Neural cell (in vitro differentiated cells): ENCODE results near the gene FGR. TPM values are rescaled to one million over a fixed set of nuclear protein-coding genes. Genes with fewer than 3 reads are reported as not detected.
A peak's percentile ranks its signal among the peaks of the same experiment; 100 is the strongest.

Source experiments
- H2AFZ ChIP-seq: fragments of 200-600, 300-800 bp; sonication (generic), shearing (Covaris generic); 2 replicates; pipeline ENCODE4 v1.6.0; 2014; ENCODE audit warnings: low read depth, mild to moderate bottlenecking, antibody characterized with exemption, low read length, moderate library complexity
- H3F3A ChIP-seq: fragments of 200-600 bp; shearing (Covaris generic); 2 replicates; pipeline ENCODE4 v1.6.1; 2016; ENCODE audit warnings: mild to moderate bottlenecking, moderate library complexity, mixed read lengths, antibody characterized with exemption, low read length; ENCODE audit not compliant: insufficient read depth, poor library complexity, severe bottlenecking
- H3K27ac ChIP-seq: fragments of 200-600, 300-800 bp; sonication (generic), shearing (Covaris generic); 2 replicates; pipeline ENCODE4 v1.5.1; 2014; ENCODE audit warnings: mild to moderate bottlenecking, low read length, moderate library complexity
- H3K27me3 ChIP-seq: fragments of 300-800, 200-600 bp; sonication (generic), shearing (Covaris generic); 2 replicates; pipeline ENCODE4 v1.6.0; 2014; ENCODE audit warnings: mild to moderate bottlenecking, low read depth, low read length, moderate library complexity; ENCODE audit not compliant: insufficient read depth
- H3K36me3 ChIP-seq: fragments of 300-800, 200-600 bp; sonication (generic), shearing (Covaris generic); 2 replicates; pipeline ENCODE4 v1.5.1; 2014; ENCODE audit warnings: mild to moderate bottlenecking, antibody characterized with exemption, low read length, moderate library complexity; ENCODE audit not compliant: insufficient read depth
- H3K4me2 ChIP-seq: fragments of 300-800, 200-600 bp; sonication (generic), shearing (Covaris generic); 2 replicates; pipeline ENCODE4 v1.6.0; 2014; ENCODE audit warnings: mild to moderate bottlenecking, low read length
- H3K4me3 ChIP-seq: fragments of 300-800, 200-600 bp; sonication (generic), shearing (Covaris generic); 2 replicates; pipeline ENCODE4 v1.5.1; 2014; ENCODE audit warnings: mild to moderate bottlenecking, low read length, moderate library complexity
- H3K79me2 ChIP-seq: fragments of 200-600 bp; shearing (Covaris generic); replicated peaks from 2 replicates; pipeline ENCODE4 v1.6.0; 2014; ENCODE audit warnings: mild to moderate bottlenecking, low read length, moderate library complexity; ENCODE audit not compliant: insufficient read depth
- H3K9ac ChIP-seq: fragments of 300-800, 200-600 bp; sonication (generic), shearing (Covaris generic); 2 replicates; pipeline ENCODE4 v1.6.1; 2016; ENCODE audit warnings: mild to moderate bottlenecking, low read length, mixed read lengths
- H3K9me2 ChIP-seq: fragments of 200-600 bp; shearing (Covaris generic); 2 replicates; pipeline ENCODE4 v1.6.1; 2016; ENCODE audit warnings: mild to moderate bottlenecking, low read length, mixed read lengths; ENCODE audit not compliant: insufficient read depth
- H3K9me3 ChIP-seq: fragments of 200-600, 300-800 bp; sonication (generic), shearing (Covaris generic); 2 replicates; pipeline ENCODE4 v1.6.1; 2016; ENCODE audit warnings: mild to moderate bottlenecking, mixed run types, low read length, moderate library complexity, mixed read lengths
- H4K20me1 ChIP-seq: fragments of 200-600 bp; shearing (Covaris generic); 2 replicates; pipeline ENCODE4 v1.6.1; 2016; ENCODE audit warnings: mild to moderate bottlenecking, mixed run types; ENCODE audit not compliant: insufficient read depth
- EP300 ChIP-seq: fragments of 450-650 bp; conservative IDR thresholded peaks from 2 replicates; pipeline ENCODE4 v1.6.1; 2014; ENCODE audit warnings: antibody characterized with exemption, mild to moderate bottlenecking, moderate library complexity; ENCODE audit not compliant: poor library complexity, severe bottlenecking
- EZH2 ChIP-seq: fragments of 200-600, 300-800 bp; shearing (Covaris generic), sonication (generic); IDR thresholded peaks from 2 replicates; pipeline ENCODE4 v1.6.1; 2014; ENCODE audit warnings: antibody characterized with exemption, low read length, borderline replicate concordance, mild to moderate bottlenecking; ENCODE audit not compliant: insufficient read depth, poor library complexity, severe bottlenecking
- MXI1 ChIP-seq: fragments of 450-650 bp; conservative IDR thresholded peaks from 2 replicates; pipeline ENCODE4 v1.6.1; 2014; ENCODE audit warnings: antibody characterized with exemption, mild to moderate bottlenecking; ENCODE audit not compliant: poor library complexity, severe bottlenecking
- POLR2AphosphoS5 ChIP-seq: IDR thresholded peaks from 2 replicates; pipeline ENCODE4 v1.6.1; 2012
- RAD21 ChIP-seq: fragments of 450-650 bp; conservative IDR thresholded peaks from 2 replicates; pipeline ENCODE4 v1.6.1; 2014; ENCODE audit warnings: antibody characterized with exemption, mild to moderate bottlenecking, moderate library complexity
- SMC3 ChIP-seq: fragments of 450-650 bp; conservative IDR thresholded peaks from 2 replicates; pipeline ENCODE4 v1.6.1; 2014; ENCODE audit warnings: antibody characterized with exemption, mild to moderate bottlenecking, moderate library complexity; ENCODE audit not compliant: poor library complexity
- TAF1 ChIP-seq: IDR thresholded peaks from 2 replicates; pipeline ENCODE4 v1.6.1; 2012; ENCODE audit warnings: low read depth
- polyA plus RNA-seq: library from polyadenylated mRNA; depleted of rRNA; stranded (reverse); fragments of >200 nt; gene quantifications from 2 replicates; pipeline ENCODE4 v1.2.3, GENCODE V29; 2014
- TF ChIP-seq, protein P1 (sequence below): fragments of 450-650 bp; IDR thresholded peaks from 2 replicates; pipeline ENCODE4 v1.5.1; 2014; ENCODE audit warnings: antibody characterized with exemption, mild to moderate bottlenecking, moderate library complexity; ENCODE audit not compliant: poor library complexity, severe bottlenecking
- TF ChIP-seq, protein P2 (sequence below): IDR thresholded peaks from 2 replicates; pipeline ENCODE4 v1.6.1; 2012; ENCODE audit warnings: borderline replicate concordance

FGR gene
- polyA plus RNA-seq, 1 donor from 2014 or later, result not detected

DNA sequence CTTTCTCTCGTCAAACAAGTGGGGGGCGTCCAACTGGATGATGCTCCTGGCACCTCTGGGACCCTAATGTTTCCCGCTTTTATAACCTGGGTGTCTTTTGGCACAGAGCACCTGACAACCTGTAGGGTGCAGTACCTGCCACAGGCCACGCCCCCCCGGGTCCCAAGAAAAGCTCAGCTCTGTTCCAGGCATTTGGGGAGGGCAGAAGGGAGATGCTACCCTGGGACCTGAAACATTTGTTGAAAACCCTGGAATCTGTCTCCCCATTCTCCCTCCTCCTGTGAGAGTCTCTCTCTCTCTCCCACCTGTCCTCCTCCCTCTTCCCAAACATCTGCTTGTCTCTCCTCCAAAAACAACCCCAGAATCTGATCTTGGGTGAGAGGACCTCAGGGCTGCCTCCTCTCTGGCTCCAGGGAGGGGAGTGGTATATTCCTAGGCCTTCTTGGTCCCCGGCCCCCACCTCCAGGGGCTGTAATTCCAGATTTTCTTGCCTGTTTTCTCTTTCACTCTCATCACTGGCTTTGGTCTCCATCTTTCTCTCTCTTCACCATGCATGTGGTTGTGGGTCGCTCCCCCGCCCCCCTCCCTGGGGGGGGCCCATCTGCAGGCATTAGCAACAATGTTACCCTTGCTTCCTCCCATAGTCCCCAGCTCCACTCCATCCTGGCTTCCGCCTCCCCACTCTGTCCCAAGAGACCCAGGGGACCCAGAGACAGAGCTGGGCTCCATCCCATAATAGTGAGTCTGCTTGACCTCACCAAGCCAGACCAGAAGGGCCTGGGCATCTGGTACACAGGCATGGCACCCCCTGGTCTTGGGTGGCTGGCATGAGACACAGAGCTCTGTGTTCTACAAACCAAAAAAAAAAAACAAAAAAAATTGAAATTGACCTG, 35.1 kb downstream of the FGR start:
- no peaks in the 10 kb centered on the region for H3K27me3 ChIP-seq
- peaks cover 91% of the 10 kb centered on the region for H3K79me2 ChIP-seq
- no peaks in the 10 kb centered on the region for H3K9me3 ChIP-seq
- H3K27ac ChIP-seq, result peak overlapping the region; percentile 16
- H2AFZ ChIP-seq, result no peak overlapping the region
- no peaks in the 10 kb centered on the region for H3F3A ChIP-seq
- H3K9ac ChIP-seq, result peak overlapping the region; percentile 54
- TF ChIP-seq, protein P1, sequence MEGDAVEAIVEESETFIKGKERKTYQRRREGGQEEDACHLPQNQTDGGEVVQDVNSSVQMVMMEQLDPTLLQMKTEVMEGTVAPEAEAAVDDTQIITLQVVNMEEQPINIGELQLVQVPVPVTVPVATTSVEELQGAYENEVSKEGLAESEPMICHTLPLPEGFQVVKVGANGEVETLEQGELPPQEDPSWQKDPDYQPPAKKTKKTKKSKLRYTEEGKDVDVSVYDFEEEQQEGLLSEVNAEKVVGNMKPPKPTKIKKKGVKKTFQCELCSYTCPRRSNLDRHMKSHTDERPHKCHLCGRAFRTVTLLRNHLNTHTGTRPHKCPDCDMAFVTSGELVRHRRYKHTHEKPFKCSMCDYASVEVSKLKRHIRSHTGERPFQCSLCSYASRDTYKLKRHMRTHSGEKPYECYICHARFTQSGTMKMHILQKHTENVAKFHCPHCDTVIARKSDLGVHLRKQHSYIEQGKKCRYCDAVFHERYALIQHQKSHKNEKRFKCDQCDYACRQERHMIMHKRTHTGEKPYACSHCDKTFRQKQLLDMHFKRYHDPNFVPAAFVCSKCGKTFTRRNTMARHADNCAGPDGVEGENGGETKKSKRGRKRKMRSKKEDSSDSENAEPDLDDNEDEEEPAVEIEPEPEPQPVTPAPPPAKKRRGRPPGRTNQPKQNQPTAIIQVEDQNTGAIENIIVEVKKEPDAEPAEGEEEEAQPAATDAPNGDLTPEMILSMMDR, result peak; percentile 24
- no peak for TF ChIP-seq RAD21
- H4K20me1 ChIP-seq, result peaks cover 72% of the 10 kb centered on the region
- no peaks in the 10 kb centered on the region for H3K36me3 ChIP-seq
- H3K4me3 ChIP-seq, result peak overlapping the region; percentile 97
- H3K9me2 ChIP-seq, result no peaks in the 10 kb centered on the region
- H3K4me2 ChIP-seq, result peak overlapping the region; percentile 91

DNA sequence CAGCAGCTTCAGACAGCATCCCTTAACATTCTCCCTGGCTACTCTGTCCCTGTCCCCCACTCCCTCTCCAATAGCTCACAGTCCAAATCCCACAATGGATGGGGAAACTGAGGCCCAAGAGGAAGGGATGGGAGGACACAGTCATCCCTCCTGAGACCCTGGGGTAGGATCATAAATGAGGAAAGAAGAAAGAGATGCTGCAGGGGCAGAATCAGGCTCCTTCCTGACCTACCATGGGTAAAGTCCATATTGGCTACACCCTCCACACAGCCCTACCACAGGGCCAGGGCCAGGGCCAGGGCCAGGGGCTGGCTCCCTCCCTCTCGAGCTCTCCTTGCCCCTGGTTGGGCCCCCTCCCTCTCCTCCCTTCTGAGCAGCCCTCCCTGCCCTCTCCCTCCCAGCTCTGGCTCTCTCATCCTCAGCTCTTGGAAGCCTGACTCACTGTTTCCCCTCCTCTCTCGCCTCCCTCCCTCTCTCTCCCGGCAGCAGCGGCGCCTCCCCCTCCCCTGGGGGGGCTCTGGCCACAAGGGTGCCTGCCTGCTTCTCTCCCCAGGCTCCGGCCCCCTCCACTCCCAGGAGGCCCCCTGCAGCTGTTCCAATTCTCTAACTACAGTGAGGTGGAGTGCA, 36.0 kb downstream of the FGR start:
- peak overlapping the region; percentile 54 for H3K9ac ChIP-seq
- H3K27ac ChIP-seq, result peak overlapping the region; percentile 15

More for the DNA sequence above, 36.0 kb downstream of the FGR start:
- Histone ChIP-seq H3F3A (no peaks in the 10 kb centered on the region), H2AFZ (no peak overlapping the region), H3K4me2 (peak overlapping the region; percentile 91), H3K9me3 (no peaks in the 10 kb centered on the region), H3K36me3 (no peaks in the 10 kb centered on the region), H3K79me2 (peaks cover 94% of the 10 kb centered on the region), H3K4me3 (peak overlapping the region; percentile 97), H4K20me1 (peaks cover 78% of the 10 kb centered on the region), H3K9me2 (no peaks in the 10 kb centered on the region), H3K27me3 (no peaks in the 10 kb centered on the region)
- TF ChIP-seq SMC3, result no peak
- TF ChIP-seq, protein P1, result no peak
- no peak for TF ChIP-seq MXI1
- TF ChIP-seq EP300, result no peak
- TF ChIP-seq POLR2AphosphoS5, result no peak
- no peak for TF ChIP-seq RAD21
- TF ChIP-seq TAF1, result no peak
- TF ChIP-seq EZH2, result no peak
- TF ChIP-seq, protein P2, sequence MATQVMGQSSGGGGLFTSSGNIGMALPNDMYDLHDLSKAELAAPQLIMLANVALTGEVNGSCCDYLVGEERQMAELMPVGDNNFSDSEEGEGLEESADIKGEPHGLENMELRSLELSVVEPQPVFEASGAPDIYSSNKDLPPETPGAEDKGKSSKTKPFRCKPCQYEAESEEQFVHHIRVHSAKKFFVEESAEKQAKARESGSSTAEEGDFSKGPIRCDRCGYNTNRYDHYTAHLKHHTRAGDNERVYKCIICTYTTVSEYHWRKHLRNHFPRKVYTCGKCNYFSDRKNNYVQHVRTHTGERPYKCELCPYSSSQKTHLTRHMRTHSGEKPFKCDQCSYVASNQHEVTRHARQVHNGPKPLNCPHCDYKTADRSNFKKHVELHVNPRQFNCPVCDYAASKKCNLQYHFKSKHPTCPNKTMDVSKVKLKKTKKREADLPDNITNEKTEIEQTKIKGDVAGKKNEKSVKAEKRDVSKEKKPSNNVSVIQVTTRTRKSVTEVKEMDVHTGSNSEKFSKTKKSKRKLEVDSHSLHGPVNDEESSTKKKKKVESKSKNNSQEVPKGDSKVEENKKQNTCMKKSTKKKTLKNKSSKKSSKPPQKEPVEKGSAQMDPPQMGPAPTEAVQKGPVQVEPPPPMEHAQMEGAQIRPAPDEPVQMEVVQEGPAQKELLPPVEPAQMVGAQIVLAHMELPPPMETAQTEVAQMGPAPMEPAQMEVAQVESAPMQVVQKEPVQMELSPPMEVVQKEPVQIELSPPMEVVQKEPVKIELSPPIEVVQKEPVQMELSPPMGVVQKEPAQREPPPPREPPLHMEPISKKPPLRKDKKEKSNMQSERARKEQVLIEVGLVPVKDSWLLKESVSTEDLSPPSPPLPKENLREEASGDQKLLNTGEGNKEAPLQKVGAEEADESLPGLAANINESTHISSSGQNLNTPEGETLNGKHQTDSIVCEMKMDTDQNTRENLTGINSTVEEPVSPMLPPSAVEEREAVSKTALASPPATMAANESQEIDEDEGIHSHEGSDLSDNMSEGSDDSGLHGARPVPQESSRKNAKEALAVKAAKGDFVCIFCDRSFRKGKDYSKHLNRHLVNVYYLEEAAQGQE, result no peak
